GM13976 (cell line): ENCODE results near the gene SNX33.

Experiments used
- DNase-seq: peaks from one replicate; pipeline ENCODE4 v3.0.0; 2012; ENCODE audit warnings: low spot score
- in situ Hi-C: fragments of 300-500 bp; cut with MboI; formaldehyde crosslinking; loops from one replicate; pipeline ENCODE4 v1.12.0; 2022; ENCODE audit warnings: low sequenced_read_pairs, mixed read lengths, inconsistent platforms; ENCODE audit not compliant: unreplicated experiment
- TF ChIP-seq, protein P1 (sequence below): IDR thresholded peaks from 2 replicates; pipeline ENCODE4 v1.5.1; 2012; ENCODE audit warnings: borderline replicate concordance, mild to moderate bottlenecking; ENCODE audit not compliant: insufficient read depth; ENCODE audit errors: extremely low read depth, missing control alignments, control extremely low read depth

The SNX33 gene

GRCh38 chr15:75654201-75654907 lies 6.6 kb downstream of the SNX33 start:
- DNase-seq, result no peak
- TF ChIP-seq, protein P1, sequence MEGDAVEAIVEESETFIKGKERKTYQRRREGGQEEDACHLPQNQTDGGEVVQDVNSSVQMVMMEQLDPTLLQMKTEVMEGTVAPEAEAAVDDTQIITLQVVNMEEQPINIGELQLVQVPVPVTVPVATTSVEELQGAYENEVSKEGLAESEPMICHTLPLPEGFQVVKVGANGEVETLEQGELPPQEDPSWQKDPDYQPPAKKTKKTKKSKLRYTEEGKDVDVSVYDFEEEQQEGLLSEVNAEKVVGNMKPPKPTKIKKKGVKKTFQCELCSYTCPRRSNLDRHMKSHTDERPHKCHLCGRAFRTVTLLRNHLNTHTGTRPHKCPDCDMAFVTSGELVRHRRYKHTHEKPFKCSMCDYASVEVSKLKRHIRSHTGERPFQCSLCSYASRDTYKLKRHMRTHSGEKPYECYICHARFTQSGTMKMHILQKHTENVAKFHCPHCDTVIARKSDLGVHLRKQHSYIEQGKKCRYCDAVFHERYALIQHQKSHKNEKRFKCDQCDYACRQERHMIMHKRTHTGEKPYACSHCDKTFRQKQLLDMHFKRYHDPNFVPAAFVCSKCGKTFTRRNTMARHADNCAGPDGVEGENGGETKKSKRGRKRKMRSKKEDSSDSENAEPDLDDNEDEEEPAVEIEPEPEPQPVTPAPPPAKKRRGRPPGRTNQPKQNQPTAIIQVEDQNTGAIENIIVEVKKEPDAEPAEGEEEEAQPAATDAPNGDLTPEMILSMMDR, result no peak
- in situ Hi-C loops, result no loop called here

DNA sequence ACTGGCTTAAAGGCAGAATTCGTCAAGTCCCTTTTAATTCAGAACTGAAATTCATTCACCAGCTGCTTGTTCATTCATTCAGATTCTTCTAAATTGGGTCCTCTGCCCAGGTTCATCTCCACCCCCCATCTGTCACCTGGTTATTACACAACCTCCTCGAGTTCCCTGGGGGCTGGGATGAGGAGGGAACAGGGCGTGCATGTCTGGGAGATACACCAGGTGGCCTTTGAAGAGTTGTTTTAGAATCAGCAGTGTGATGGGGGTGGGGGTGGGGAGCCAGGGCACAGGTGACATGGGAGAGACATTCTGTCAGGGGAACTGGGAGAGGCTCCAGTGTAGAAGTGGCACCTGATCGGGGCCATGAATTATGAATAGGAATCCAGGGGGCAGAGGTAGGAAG lies 8.2 kb downstream of the SNX33 start:
- in situ Hi-C loops, result no loop called here
- DNase-seq, result no peak
- TF ChIP-seq, protein P1, result no peak

DNA sequence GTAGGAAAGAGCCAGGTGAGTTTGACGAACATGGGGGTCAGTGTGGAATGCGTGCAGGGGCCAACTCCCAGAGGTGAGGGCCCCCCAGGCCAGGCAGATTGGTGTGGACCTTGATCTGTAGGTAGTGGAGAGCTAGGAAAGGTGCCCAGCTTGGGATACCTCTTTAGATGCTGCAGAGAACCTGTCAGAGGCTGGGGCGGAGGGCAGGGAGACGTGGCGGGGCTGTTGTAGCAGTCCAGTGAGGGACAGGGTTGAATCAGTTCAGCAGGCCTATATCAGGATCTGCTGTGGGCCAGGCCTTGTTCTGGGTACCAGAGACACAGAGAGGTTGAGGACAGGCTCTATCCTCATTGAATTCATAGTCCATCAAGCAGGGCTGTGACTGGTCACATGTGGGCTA lies 8.6 kb downstream of the SNX33 start:
- TF ChIP-seq, protein P1, result no peak
- in situ Hi-C loops, result no loop called here
- DNase-seq, result no peak

DNA sequence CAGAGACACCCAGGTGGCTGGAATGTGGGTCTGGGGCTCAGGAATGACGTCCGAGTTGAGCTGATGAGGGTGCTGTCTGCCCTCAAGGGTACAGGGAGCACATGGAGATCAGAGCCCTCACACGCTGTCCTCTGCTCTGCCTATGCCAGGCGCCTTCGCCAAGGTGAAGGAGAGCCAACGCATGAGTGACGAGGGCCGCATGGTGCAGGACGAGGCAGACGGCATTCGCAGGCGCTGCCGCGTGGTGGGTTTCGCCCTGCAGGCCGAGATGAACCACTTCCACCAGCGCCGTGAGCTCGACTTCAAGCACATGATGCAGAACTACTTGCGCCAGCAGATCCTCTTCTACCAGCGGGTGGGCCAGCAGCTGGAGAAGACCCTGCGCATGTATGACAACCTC lies 9.1 kb downstream of the SNX33 start:
- TF ChIP-seq, protein P1, result no peak
- DNase-seq, result no peak
- in situ Hi-C loops, result no loop called here

DNA sequence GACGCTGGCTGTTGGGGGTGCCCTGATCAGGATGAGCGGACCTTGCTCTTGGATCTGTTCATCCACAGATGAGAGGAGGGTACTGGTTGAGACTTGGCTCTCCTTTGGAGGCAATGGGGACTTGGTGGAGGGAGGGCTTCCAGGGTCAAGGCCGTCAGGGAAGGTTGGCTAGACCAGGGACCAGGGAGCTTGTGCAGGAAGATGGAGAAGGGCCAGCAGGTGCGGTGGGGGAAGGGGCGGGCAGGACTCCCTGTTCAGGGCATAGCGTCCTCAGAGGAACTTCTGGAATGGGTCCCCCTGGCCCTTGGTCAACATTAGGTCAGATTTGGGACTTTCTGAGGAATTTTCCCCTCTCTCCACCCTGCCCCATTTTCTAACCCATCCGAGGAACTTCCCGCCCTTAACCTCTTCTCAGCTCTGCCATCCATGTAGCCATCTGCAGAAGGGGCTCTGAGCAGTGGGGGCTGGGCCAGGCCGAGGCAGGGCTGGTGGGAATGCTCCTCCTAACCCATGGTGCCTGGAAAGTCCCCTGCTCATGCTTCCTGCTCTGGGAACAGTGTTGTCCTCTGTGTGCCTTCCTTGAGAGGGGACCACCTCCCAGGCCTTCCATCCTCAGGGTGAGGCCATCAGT lies 11.5 kb downstream of the SNX33 start:
- TF ChIP-seq, protein P1, result no peak
- in situ Hi-C loops, result no loop called here
- DNase-seq, result no peak

GRCh38 chr15:75659928-75660645 lies 12.4 kb downstream of the SNX33 start:
- DNase-seq, result no peak
- TF ChIP-seq, protein P1, result no peak
- in situ Hi-C loops, result no loop called here
